WTC11 (cell line): Measurements from ENCODE around the gene CCP110. TPM values are rescaled to one million over a fixed set of nuclear protein-coding genes. Genes with fewer than 3 reads are reported as not detected.
A peak's percentile ranks its signal among the peaks of the same experiment; 100 is the strongest.

Source experiments
- ATAC-seq: fragments of 200-7000 bp; cut with Tn5 transposase; 2 replicates; pipeline ENCODE4 v1.10.0; 2021; ENCODE audit warnings: mild to moderate bottlenecking, moderate library complexity
- CTCF ChIA-PET: fragments of 300-600 bp; sonication (Branson Sonifier 250); formaldehyde crosslinking; loops from one replicate; lab custom pipeline; 2021; ENCODE audit warnings: antibody characterized with exemption; lab: Charles Lee
- POLR2A ChIA-PET: fragments of 350-600 bp; sonication (Branson Sonifier 250); formaldehyde crosslinking; loops from one replicate; lab custom pipeline; 2021; ENCODE audit warnings: antibody characterized with exemption; lab: Charles Lee
- DNase-seq: peaks from one replicate; pipeline ENCODE4 v3.0.0; 2021; ENCODE audit warnings: low spot score
- H3K27ac Mint-ChIP-seq: 2 replicates; pipeline ENCODE4 v1.8.0; 2021; ENCODE audit warnings: mixed read lengths
- H3K27me3 Mint-ChIP-seq: 2 replicates; pipeline ENCODE4 v1.8.0; 2021; ENCODE audit warnings: low read depth, mild to moderate bottlenecking, moderate library complexity, mixed read lengths
- H3K36me3 Mint-ChIP-seq: 2 replicates; pipeline ENCODE4 v1.8.0; 2021; ENCODE audit warnings: mixed read lengths
- H3K4me1 Mint-ChIP-seq: 2 replicates; pipeline ENCODE4 v1.8.0; 2022; ENCODE audit warnings: mixed read lengths
- H3K4me3 Mint-ChIP-seq: 2 replicates; pipeline ENCODE4 v1.8.0; 2021; ENCODE audit warnings: mild to moderate bottlenecking, moderate library complexity, mixed read lengths
- H3K9me3 Mint-ChIP-seq: 2 replicates; pipeline ENCODE4 v1.8.0; 2021; ENCODE audit warnings: mixed read lengths
- CBFB ChIP-seq: sonication (generic); formaldehyde crosslinking; IDR thresholded peaks from 2 replicates; pipeline ENCODE4 v1.8.1; 2022; ENCODE audit warnings: mild to moderate bottlenecking, low read depth, missing genetic modification reagents
- FOXK1 ChIP-seq: sonication (generic); formaldehyde crosslinking; IDR thresholded peaks from 2 replicates; pipeline ENCODE4 v1.8.0; 2022; ENCODE audit warnings: mild to moderate bottlenecking, moderate library complexity, missing genetic modification reagents
- MYBL2 ChIP-seq: sonication (generic); formaldehyde crosslinking; IDR thresholded peaks from 2 replicates; pipeline ENCODE4 v1.8.1; 2023; ENCODE audit warnings: mild to moderate bottlenecking, moderate library complexity, missing genetic modification reagents
- NFYB ChIP-seq: sonication (generic); formaldehyde crosslinking; conservative IDR thresholded peaks from 2 replicates; pipeline ENCODE4 v1.8.0; 2022; ENCODE audit warnings: low read depth, missing genetic modification reagents
- PRRX2 ChIP-seq: fragments of 250-450 bp; sonication (Bioruptor Pico); IDR thresholded peaks from 2 replicates; pipeline ENCODE4 v1.8.0; 2021; ENCODE audit warnings: mild to moderate bottlenecking
- TEAD1 ChIP-seq: sonication (generic); formaldehyde crosslinking; IDR thresholded peaks from 2 replicates; pipeline ENCODE4 v1.8.0; 2022; ENCODE audit warnings: mild to moderate bottlenecking, missing genetic modification reagents
- ZNF232 ChIP-seq: sonication (generic); formaldehyde crosslinking; IDR thresholded peaks from 2 replicates; pipeline ENCODE4 v1.8.0; 2022; ENCODE audit warnings: mild to moderate bottlenecking, missing genetic modification reagents
- ZNF317 ChIP-seq: sonication (generic); formaldehyde crosslinking; IDR thresholded peaks from 2 replicates; pipeline ENCODE4 v1.8.1; 2023; ENCODE audit warnings: low read depth, mild to moderate bottlenecking, moderate library complexity, missing genetic modification reagents, borderline replicate concordance
- ZNF396 ChIP-seq: fragments of 250-450 bp; sonication (Bioruptor Pico); IDR thresholded peaks from 2 replicates; pipeline ENCODE4 v1.8.0; 2021; ENCODE audit warnings: mild to moderate bottlenecking, moderate library complexity, borderline replicate concordance
- total RNA-seq: library from RNA; stranded (reverse); gene quantifications from 3 replicates; pipeline ENCODE4 v1.2.3, GENCODE V29; 2021
- TF ChIP-seq, protein P1 (sequence below): fragments of 250-450 bp; sonication (Bioruptor Pico); IDR thresholded peaks from 2 replicates; pipeline ENCODE4 v1.9.0; 2021; ENCODE audit warnings: mild to moderate bottlenecking, borderline replicate concordance
- TF ChIP-seq, protein P2 (sequence below): fragments of 250-450 bp; sonication (Bioruptor Pico); IDR thresholded peaks from 2 replicates; pipeline ENCODE4 v1.9.0; 2021; ENCODE audit warnings: mild to moderate bottlenecking
- TF ChIP-seq, protein P3 (sequence below): fragments of 200-600 bp; IDR thresholded peaks from 2 replicates; pipeline ENCODE4 v1.8.0; 2022; ENCODE audit warnings: antibody characterized with exemption

The CCP110 gene
- total RNA-seq, 1 experiment from 2014 or later, result 23.9 TPM

DNA sequence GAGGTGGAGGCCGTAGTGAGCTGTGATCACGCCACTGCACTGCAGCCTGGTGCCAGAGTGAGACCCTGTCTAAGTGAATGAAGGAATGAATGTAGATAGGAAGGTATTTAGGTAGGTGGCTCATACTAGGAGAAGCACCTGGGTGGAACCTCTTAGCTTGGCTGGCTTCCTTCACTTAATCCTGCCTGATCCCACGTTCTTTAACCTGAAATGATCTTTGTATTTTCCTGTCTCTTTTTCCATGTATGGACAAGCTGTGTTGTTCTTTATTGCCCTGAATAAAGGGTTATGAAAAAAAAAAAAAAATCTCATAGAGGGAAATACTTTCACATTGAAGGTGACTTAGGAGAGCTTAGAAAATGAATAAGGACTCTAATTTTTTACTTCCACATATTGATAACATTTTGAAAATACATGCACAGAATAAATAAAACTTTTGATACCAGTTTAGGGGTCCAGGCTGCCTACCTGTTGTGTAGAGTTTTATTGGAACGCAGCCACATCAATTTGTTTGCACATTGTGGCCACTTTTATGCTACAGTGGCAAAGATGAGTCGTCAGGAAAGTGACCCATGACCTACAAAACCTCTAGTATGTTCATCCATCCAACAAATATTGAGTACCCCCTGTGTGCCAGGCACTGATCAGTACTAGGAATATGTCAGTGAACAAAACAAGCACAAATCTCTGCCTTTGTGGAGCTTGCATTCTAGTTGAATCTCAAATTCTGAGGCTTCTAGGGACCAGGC is 76.4 kb downstream of the CCP110 start:
- ATAC-seq (no peak), DNase-seq (no peak)
- no peaks in the 10 kb centered on the region for H3K27me3 Mint-ChIP-seq
- H3K4me3 Mint-ChIP-seq, result no peak overlapping the region
- TF ChIP-seq, protein P1, sequence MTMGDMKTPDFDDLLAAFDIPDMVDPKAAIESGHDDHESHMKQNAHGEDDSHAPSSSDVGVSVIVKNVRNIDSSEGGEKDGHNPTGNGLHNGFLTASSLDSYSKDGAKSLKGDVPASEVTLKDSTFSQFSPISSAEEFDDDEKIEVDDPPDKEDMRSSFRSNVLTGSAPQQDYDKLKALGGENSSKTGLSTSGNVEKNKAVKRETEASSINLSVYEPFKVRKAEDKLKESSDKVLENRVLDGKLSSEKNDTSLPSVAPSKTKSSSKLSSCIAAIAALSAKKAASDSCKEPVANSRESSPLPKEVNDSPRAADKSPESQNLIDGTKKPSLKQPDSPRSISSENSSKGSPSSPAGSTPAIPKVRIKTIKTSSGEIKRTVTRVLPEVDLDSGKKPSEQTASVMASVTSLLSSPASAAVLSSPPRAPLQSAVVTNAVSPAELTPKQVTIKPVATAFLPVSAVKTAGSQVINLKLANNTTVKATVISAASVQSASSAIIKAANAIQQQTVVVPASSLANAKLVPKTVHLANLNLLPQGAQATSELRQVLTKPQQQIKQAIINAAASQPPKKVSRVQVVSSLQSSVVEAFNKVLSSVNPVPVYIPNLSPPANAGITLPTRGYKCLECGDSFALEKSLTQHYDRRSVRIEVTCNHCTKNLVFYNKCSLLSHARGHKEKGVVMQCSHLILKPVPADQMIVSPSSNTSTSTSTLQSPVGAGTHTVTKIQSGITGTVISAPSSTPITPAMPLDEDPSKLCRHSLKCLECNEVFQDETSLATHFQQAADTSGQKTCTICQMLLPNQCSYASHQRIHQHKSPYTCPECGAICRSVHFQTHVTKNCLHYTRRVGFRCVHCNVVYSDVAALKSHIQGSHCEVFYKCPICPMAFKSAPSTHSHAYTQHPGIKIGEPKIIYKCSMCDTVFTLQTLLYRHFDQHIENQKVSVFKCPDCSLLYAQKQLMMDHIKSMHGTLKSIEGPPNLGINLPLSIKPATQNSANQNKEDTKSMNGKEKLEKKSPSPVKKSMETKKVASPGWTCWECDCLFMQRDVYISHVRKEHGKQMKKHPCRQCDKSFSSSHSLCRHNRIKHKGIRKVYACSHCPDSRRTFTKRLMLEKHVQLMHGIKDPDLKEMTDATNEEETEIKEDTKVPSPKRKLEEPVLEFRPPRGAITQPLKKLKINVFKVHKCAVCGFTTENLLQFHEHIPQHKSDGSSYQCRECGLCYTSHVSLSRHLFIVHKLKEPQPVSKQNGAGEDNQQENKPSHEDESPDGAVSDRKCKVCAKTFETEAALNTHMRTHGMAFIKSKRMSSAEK (CRISPR knock-in tag), result no peak
- TF ChIP-seq ZNF317 (CRISPR knock-in tag) (no peak), NFYB (CRISPR knock-in tag) (no peak), CBFB (CRISPR knock-in tag) (no peak), ZNF232 (CRISPR knock-in tag) (no peak), ZNF396 (CRISPR knock-in tag) (no peak), FOXK1 (CRISPR knock-in tag) (no peak), TEAD1 (CRISPR knock-in tag) (no peak)
- no peak overlapping the region for H3K27ac Mint-ChIP-seq
- peaks cover 19% of the 10 kb centered on the region for H3K4me1 Mint-ChIP-seq
- H3K9me3 Mint-ChIP-seq, result no peaks in the 10 kb centered on the region
- peaks cover 26% of the 10 kb centered on the region for H3K36me3 Mint-ChIP-seq
- ChIA-PET CTCF (interaction anchor here (0.6 to 10.7 kb wide), 8 partner anchors 9 to 287 kb away, joined by 3 to 119 read pairs (median 3); partner anchors contain the start of gene GPRC5B), POLR2A (interaction anchor here (0.5 to 1.4 kb wide), 2 partner anchors 22 to 44 kb away, joined by 3 read pairs; no protein-coding TSS in a partner anchor)

DNA sequence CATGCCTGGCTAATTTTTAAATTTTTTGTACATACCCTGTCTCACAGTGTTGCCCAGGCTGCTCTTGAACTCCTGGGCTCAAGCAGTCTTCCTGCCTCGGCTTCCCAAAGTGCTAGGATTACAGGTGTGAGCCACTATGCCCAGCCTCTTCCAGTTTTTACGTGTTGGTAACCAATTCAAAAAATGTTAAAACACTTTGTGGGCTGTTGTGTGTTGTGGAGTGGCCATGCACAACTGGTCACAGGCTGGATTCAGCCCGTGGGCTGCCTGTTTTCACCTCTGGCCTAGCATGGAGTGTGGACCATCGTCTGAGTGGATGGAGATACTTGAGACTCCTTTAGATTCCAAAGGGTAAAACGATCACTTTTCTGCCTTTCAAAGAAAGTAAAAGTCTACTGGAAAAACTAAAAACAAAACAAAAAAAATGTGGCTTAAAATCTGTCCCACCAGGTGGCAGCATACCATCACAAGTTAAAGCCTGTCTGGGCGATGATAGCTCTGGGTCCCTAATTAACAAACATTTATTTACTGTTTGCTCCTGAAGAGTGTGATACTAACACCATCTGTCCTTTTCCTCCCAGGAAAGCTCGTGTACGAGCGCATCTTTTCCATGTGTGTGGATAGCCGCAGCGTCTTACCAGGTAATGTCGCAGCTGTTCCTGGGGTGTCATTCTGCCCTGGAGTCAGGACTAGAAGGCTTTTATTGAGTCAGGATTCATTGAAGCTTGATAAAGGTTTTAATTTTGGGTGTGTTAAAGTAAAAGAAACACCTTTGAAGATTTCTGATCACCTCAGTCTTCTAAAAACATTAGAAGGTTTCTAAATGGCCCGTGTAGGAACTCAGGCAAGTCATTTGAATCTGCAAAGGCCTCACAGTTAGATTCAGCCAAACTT is 77.6 kb downstream of the CCP110 start:
- Mint-ChIP-seq H3K4me3 (no peak overlapping the region), H3K4me1 (peaks cover 19% of the 10 kb centered on the region), H3K36me3 (peaks cover 35% of the 10 kb centered on the region), H3K27ac (peak overlapping the region; percentile 84), H3K27me3 (no peaks in the 10 kb centered on the region), H3K9me3 (peaks cover 10% of the 10 kb centered on the region)
- no peak for TF ChIP-seq MYBL2 (CRISPR knock-in tag)
- no peak for TF ChIP-seq PRRX2 (CRISPR knock-in tag)
- TF ChIP-seq, protein P2, sequence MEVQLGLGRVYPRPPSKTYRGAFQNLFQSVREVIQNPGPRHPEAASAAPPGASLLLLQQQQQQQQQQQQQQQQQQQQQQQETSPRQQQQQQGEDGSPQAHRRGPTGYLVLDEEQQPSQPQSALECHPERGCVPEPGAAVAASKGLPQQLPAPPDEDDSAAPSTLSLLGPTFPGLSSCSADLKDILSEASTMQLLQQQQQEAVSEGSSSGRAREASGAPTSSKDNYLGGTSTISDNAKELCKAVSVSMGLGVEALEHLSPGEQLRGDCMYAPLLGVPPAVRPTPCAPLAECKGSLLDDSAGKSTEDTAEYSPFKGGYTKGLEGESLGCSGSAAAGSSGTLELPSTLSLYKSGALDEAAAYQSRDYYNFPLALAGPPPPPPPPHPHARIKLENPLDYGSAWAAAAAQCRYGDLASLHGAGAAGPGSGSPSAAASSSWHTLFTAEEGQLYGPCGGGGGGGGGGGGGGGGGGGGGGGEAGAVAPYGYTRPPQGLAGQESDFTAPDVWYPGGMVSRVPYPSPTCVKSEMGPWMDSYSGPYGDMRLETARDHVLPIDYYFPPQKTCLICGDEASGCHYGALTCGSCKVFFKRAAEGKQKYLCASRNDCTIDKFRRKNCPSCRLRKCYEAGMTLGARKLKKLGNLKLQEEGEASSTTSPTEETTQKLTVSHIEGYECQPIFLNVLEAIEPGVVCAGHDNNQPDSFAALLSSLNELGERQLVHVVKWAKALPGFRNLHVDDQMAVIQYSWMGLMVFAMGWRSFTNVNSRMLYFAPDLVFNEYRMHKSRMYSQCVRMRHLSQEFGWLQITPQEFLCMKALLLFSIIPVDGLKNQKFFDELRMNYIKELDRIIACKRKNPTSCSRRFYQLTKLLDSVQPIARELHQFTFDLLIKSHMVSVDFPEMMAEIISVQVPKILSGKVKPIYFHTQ (CRISPR knock-in tag), result no peak
- TF ChIP-seq, protein P3, sequence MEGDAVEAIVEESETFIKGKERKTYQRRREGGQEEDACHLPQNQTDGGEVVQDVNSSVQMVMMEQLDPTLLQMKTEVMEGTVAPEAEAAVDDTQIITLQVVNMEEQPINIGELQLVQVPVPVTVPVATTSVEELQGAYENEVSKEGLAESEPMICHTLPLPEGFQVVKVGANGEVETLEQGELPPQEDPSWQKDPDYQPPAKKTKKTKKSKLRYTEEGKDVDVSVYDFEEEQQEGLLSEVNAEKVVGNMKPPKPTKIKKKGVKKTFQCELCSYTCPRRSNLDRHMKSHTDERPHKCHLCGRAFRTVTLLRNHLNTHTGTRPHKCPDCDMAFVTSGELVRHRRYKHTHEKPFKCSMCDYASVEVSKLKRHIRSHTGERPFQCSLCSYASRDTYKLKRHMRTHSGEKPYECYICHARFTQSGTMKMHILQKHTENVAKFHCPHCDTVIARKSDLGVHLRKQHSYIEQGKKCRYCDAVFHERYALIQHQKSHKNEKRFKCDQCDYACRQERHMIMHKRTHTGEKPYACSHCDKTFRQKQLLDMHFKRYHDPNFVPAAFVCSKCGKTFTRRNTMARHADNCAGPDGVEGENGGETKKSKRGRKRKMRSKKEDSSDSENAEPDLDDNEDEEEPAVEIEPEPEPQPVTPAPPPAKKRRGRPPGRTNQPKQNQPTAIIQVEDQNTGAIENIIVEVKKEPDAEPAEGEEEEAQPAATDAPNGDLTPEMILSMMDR, result peak; percentile 44; the same call in 1 of the 2 replicates
- CTCF ChIA-PET, result interaction anchor here (0.6 to 10.7 kb wide), 33 partner anchors 9 to 1162 kb away, joined by 3 to 119 read pairs (median 4); partner anchors contain the start of genes ACSM3, GPRC5B and VPS35L
- DNase-seq, result no peak
- POLR2A ChIA-PET, result no interaction called here
- peak; percentile 53 for ATAC-seq

Other genes starting within 250 kb of the CCP110 start
- 0.09 to 0.48 TPM (median 0.41 TPM) in 3 replicates for gene CLEC19A, start 238.2 kb upstream of the CCP110 start, total RNA-seq
- 2.1 to 4.6 TPM (median 3.1 TPM) in 3 replicates for gene TMC5, start 106.1 kb upstream of the CCP110 start, total RNA-seq
- 58.3 to 65.7 TPM (median 60.6 TPM) in 3 replicates for gene GDE1, start 1.8 kb upstream of the CCP110 start, total RNA-seq
- 59.7 to 71.7 TPM (median 65.5 TPM) in 3 replicates for gene VPS35L, start 31.8 kb downstream of the CCP110 start, total RNA-seq
- gene KNOP1, start 194.3 kb downstream of the CCP110 start, total RNA-seq, result 87.4 to 102 TPM (median 93.4 TPM) in 3 replicates
- gene IQCK, start 194.3 kb downstream of the CCP110 start, total RNA-seq, result 5.2 to 6.0 TPM (median 5.8 TPM) in 3 replicates